Measurements from ENCODE around the gene PGRMC1. TPM values are rescaled to one million over a fixed set of nuclear protein-coding genes. Genes with fewer than 3 reads are reported as not detected.

PGRMC1 gene
- total RNA-seq, 1 experiment from 2014 or later = 83.3 TPM

GRCh38 chrX:119226446-119226845 lies 9.6 kb upstream of the PGRMC1 start:
- ChIA-PET CTCF (interaction anchor here (0.5 to 0.6 kb wide), 2 partner anchors 37 to 200 kb away, joined by 3 read pairs; no protein-coding TSS in a partner anchor), POLR2A (no interaction called here)
- no peaks in the 10 kb centered on the region for H3K36me3 ChIP-seq (ENCODE audit: control insufficient read depth, insufficient read depth, low read length)
- no TSS peak for BruUV-seq (replicated peaks)
- DNase-seq (ENCODE audit: low read depth, low spot score) = no peak
- TF ChIP-seq TCF7L2 (IDR thresholded peaks at IDR 0.05; ENCODE audit: low read depth, low read length) (no peak), CTCF (IDR thresholded peaks at IDR 0.05) (no peak), SIN3A (IDR thresholded peaks at IDR 0.05; ENCODE audit: borderline replicate concordance, insufficient read depth, low read depth, low read length) (no peak), POLR2AphosphoS5 (IDR thresholded peaks at IDR 0.05; ENCODE audit: low read depth, low read length) (no peak)
- TF ChIP-seq, protein P1, sequence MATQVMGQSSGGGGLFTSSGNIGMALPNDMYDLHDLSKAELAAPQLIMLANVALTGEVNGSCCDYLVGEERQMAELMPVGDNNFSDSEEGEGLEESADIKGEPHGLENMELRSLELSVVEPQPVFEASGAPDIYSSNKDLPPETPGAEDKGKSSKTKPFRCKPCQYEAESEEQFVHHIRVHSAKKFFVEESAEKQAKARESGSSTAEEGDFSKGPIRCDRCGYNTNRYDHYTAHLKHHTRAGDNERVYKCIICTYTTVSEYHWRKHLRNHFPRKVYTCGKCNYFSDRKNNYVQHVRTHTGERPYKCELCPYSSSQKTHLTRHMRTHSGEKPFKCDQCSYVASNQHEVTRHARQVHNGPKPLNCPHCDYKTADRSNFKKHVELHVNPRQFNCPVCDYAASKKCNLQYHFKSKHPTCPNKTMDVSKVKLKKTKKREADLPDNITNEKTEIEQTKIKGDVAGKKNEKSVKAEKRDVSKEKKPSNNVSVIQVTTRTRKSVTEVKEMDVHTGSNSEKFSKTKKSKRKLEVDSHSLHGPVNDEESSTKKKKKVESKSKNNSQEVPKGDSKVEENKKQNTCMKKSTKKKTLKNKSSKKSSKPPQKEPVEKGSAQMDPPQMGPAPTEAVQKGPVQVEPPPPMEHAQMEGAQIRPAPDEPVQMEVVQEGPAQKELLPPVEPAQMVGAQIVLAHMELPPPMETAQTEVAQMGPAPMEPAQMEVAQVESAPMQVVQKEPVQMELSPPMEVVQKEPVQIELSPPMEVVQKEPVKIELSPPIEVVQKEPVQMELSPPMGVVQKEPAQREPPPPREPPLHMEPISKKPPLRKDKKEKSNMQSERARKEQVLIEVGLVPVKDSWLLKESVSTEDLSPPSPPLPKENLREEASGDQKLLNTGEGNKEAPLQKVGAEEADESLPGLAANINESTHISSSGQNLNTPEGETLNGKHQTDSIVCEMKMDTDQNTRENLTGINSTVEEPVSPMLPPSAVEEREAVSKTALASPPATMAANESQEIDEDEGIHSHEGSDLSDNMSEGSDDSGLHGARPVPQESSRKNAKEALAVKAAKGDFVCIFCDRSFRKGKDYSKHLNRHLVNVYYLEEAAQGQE (IDR thresholded peaks at IDR 0.05; ENCODE audit: insufficient read depth in 1 of 2, low read depth in 2 of 2, low read length in 1 of 2) = no peak
- intact Hi-C loops (cut with micrococcal nuclease; ENCODE audit: unreplicated experiment) = no loop called here
- no peaks in the 10 kb centered on the region for H3K9me3 ChIP-seq (ENCODE audit: control insufficient read depth, insufficient read depth, low read depth, low read length)
- in situ Hi-C loops (cut with HindIII; ENCODE audit: low pct_unique_long_range_greater_than_20kb, low sequenced_read_pairs) = no loop called here
- H3K27me3 ChIP-seq (ENCODE audit: control insufficient read depth, insufficient read depth, low read length) = no peaks in the 10 kb centered on the region; the same call in 1 of the 2 replicates
- H3K27ac ChIP-seq (ENCODE audit: low read length) = no peak overlapping the region
- no peaks in the 10 kb centered on the region for H3K4me1 ChIP-seq (ENCODE audit: control insufficient read depth, insufficient read depth, low read length)
- no peak for ATAC-seq
- no peak overlapping the region for H3K4me3 ChIP-seq (ENCODE audit: low read depth in 2 of 2, low read length in 2 of 2)

DNA sequence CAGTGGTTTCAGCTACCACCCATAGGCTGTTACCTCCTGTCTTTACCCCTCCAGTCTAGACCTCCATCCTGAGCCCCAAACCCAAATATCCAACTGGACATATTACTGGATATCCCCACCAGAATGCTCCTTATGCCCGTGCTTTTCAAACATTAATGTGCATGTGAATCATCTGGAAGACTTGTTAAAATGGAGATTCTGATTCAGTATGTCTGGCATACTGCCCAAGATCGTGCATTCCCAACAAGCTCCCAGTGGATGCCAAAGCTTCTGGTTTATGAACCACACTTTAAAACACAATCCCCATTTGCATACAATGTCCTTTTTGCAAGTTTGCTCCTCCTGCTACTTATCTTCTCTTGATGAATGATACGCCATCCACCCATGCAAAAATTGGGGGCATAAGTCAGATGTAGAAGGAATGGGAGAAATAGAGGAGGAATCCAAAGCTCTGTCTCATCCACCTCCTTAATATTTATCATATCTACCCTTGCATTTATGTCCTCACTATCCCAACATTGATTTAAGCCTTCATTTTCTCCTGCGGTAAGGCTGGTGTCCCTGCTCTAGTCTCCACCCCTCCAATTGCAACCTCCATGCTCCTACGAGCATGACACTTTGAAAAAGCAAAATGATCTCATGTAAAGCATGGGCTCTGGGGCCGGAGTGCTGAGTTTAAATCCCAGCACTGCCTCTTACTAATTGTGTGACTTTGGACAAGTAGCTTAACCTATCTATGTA lies 7.4 kb upstream of the PGRMC1 start:
- Histone ChIP-seq H3K4me1 (ENCODE audit: control insufficient read depth, insufficient read depth, low read length) (no peaks in the 10 kb centered on the region), H3K27me3 (ENCODE audit: control insufficient read depth, insufficient read depth, low read length) (no peaks in the 10 kb centered on the region; the same call in 1 of the 2 replicates), H3K27ac (ENCODE audit: low read length) (no peak overlapping the region), H3K9me3 (ENCODE audit: control insufficient read depth, insufficient read depth, low read depth, low read length) (no peaks in the 10 kb centered on the region), H3K4me3 (ENCODE audit: low read depth in 2 of 2, low read length in 2 of 2) (no peak overlapping the region), H3K36me3 (ENCODE audit: control insufficient read depth, insufficient read depth, low read length) (no peaks in the 10 kb centered on the region)
- DNase-seq (ENCODE audit: low read depth, low spot score) (no peak), ATAC-seq (no peak; the same call in 1 of the 2 replicates)
- POLR2A ChIA-PET = no interaction called here
- BruUV-seq (replicated peaks) = no TSS peak
- intact Hi-C loops (cut with micrococcal nuclease; ENCODE audit: unreplicated experiment) (no loop called here), in situ Hi-C loops (cut with HindIII; ENCODE audit: low pct_unique_long_range_greater_than_20kb, low sequenced_read_pairs) (no loop called here)
- CTCF ChIA-PET = interaction anchor here (0.7 kb wide), 1 partner anchor 39 kb away, joined by 3 read pairs; no protein-coding TSS in a partner anchor
- TF ChIP-seq CTCF (IDR thresholded peaks at IDR 0.05) (no peak), SIN3A (IDR thresholded peaks at IDR 0.05; ENCODE audit: borderline replicate concordance, insufficient read depth, low read depth, low read length) (no peak), POLR2AphosphoS5 (IDR thresholded peaks at IDR 0.05; ENCODE audit: low read depth, low read length) (no peak)
- TF ChIP-seq, protein P1 (IDR thresholded peaks at IDR 0.05; ENCODE audit: insufficient read depth in 1 of 2, low read depth in 2 of 2, low read length in 1 of 2) = no peak

Measured in Panc1 (cell line).